Measurements from ENCODE around the gene CAPN15.

Gene CAPN15

GRCh38 chr16:560701-561412 is 33.3 kb downstream of the CAPN15 start:
- in situ Hi-C loops (cut with HindIII; ENCODE audit: low sequenced_read_pairs) = no loop called here
- TF ChIP-seq CTCF (IDR thresholded peaks at IDR 0.05; ENCODE audit: low read depth, low read length) = no peak
- no peak for DNase-seq (ENCODE audit: low read depth, low spot score)
- no peak overlapping the region for H3K4me3 ChIP-seq (ENCODE audit: low read depth, low read length)

GRCh38 chr16:561413-561794 is 33.9 kb downstream of the CAPN15 start:
- H3K4me3 ChIP-seq (ENCODE audit: low read depth, low read length) = no peak overlapping the region
- in situ Hi-C loops (cut with HindIII; ENCODE audit: low sequenced_read_pairs) = no loop called here
- no peak for DNase-seq (ENCODE audit: low read depth, low spot score)
- TF ChIP-seq CTCF (IDR thresholded peaks at IDR 0.05; ENCODE audit: low read depth, low read length) = no peak

- in situ Hi-C loops (cut with HindIII; ENCODE audit: low sequenced_read_pairs) = no loop called here
- H3K4me3 ChIP-seq (ENCODE audit: low read depth, low read length) = no peak overlapping the region
- TF ChIP-seq CTCF (IDR thresholded peaks at IDR 0.05; ENCODE audit: low read depth, low read length) = no peak
- DNase-seq (ENCODE audit: low read depth, low spot score) = no peak
Measured at GRCh38 chr16:561957-562938, 34.7 kb downstream of the CAPN15 start.

GRCh38 chr16:563072-563644 is 35.6 kb downstream of the CAPN15 start:
- no peak overlapping the region for H3K4me3 ChIP-seq (ENCODE audit: low read depth, low read length)
- no peak for DNase-seq (ENCODE audit: low read depth, low spot score)
- in situ Hi-C loops (cut with HindIII; ENCODE audit: low sequenced_read_pairs) = no loop called here
- TF ChIP-seq CTCF (IDR thresholded peaks at IDR 0.05; ENCODE audit: low read depth, low read length) = no peak

- no peak for TF ChIP-seq CTCF (IDR thresholded peaks at IDR 0.05; ENCODE audit: low read depth, low read length)
- in situ Hi-C loops (cut with HindIII; ENCODE audit: low sequenced_read_pairs) = no loop called here
- H3K4me3 ChIP-seq (ENCODE audit: low read depth, low read length) = no peak overlapping the region
- DNase-seq (ENCODE audit: low read depth, low spot score) = no peak
Measured at GRCh38 chr16:564690-565418, 37.3 kb downstream of the CAPN15 start.
